OCI-LY1 (cell line): ENCODE data around the gene PPP2CA.

Experiments used
- CTCF ChIP-seq: fragments of 200-600 bp; sonication (generic), shearing (Covaris generic); IDR thresholded peaks from 2 replicates; pipeline ENCODE4 v1.5.1; 2017; ENCODE audit warnings: mild to moderate bottlenecking, antibody characterized with exemption, low read length, moderate library complexity, mixed read lengths
- EZH2 ChIP-seq: fragments of 200-600 bp; sonication (generic), shearing (Covaris generic); IDR thresholded peaks from 2 replicates; pipeline ENCODE4 v1.8.0; 2017; ENCODE audit warnings: borderline replicate concordance, mixed run types, mild to moderate bottlenecking, antibody characterized with exemption, low read length, moderate library complexity, mixed read lengths

DNA sequence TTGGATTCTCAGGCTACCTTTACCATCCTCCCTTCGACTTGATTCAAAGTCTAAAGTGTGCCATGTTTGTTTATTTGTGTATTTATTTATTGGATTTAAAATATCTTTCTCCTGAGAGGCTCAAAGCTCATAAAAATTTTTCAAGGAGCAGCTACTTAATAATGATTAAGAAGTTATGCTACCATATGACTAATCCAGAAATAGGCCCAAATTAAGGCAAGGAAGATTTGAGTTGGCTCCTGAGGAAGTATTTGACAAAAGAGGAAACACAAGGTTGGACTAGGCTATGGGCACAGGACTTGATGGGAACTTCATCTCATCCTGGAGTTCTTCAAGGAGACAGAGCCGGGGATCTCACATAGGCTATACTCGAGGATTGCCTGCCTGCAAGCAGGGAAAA, 22.4 kb upstream of the PPP2CA start:
- TF ChIP-seq CTCF: no peak
- no peak for TF ChIP-seq EZH2
